GM12878 (cell line): Measurements from ENCODE around the gene C18orf63. TPM values are rescaled to one million over a fixed set of nuclear protein-coding genes. Genes with fewer than 3 reads are reported as not detected.

Experiments used
- BCLAF1 ChIP-seq: fragments of 450-650 bp; IDR thresholded peaks from 2 replicates; pipeline ENCODE4 v1.6.1; 2017; ENCODE audit warnings: antibody characterized with exemption, mild to moderate bottlenecking, moderate library complexity
- BMI1 ChIP-seq: fragments of 450-650 bp; IDR thresholded peaks from 2 replicates; pipeline ENCODE4 v1.6.1; 2016; ENCODE audit warnings: mild to moderate bottlenecking, moderate library complexity, borderline replicate concordance
- CBFB ChIP-seq: IDR thresholded peaks from 2 replicates; pipeline ENCODE4 v1.6.1; 2016; ENCODE audit warnings: antibody characterized with exemption, low read depth
- CBX5 ChIP-seq: sonication (generic); IDR thresholded peaks from 2 replicates; pipeline ENCODE4 v1.6.1; 2016; ENCODE audit warnings: low read depth, moderate library complexity, mild to moderate bottlenecking, inconsistent platforms
- CTCF ChIP-seq, 3 experiments: IDR thresholded peaks in 2 of 3; conservative IDR thresholded peaks in 1 of 3; 2 replicates each; pipeline ENCODE4 v1.5.1; 2011; ENCODE audit warnings: low read depth in 3 of 3, low read length in 3 of 3, mild to moderate bottlenecking in 3 of 3, control low read depth in 2 of 3, moderate library complexity in 2 of 3, inconsistent platforms in 1 of 3, mixed read lengths in 1 of 3; ENCODE audit not compliant: control insufficient read depth in 2 of 3, insufficient read depth in 1 of 3; ENCODE audit errors: extremely low read depth in 1 of 3
- ELK1 ChIP-seq: IDR thresholded peaks from 2 replicates; pipeline ENCODE4 v1.6.1; 2012; ENCODE audit warnings: low read depth, low read length, improper control_type of control experiment
- ESRRA ChIP-seq: IDR thresholded peaks from 2 replicates; pipeline ENCODE4 v1.6.1; 2012; ENCODE audit warnings: mild to moderate bottlenecking, low read length, improper control_type of control experiment
- STAT1 ChIP-seq: fragments of 450-650 bp; conservative IDR thresholded peaks from 2 replicates; pipeline ENCODE4 v1.6.1; 2014; ENCODE audit warnings: antibody characterized with exemption, mild to moderate bottlenecking
- YBX1 ChIP-seq: fragments of 450-650 bp; IDR thresholded peaks from 2 replicates; pipeline ENCODE4 v1.6.1; 2016; ENCODE audit warnings: antibody characterized with exemption
- ZBTB11 ChIP-seq: fragments of 450-650 bp; formaldehyde crosslinking; IDR thresholded peaks from 2 replicates; pipeline ENCODE4 v1.5.0; 2022; ENCODE audit warnings: mild to moderate bottlenecking, missing genetic modification characterization
- polyA plus RNA-seq, 11 experiments: library from polyadenylated mRNA; depleted of rRNA in 4 of 11; unstranded in 6 of 11; stranded (reverse) in 5 of 11; fragments of >200 nt; fragmentation: Nextera tagmentation in 4 of 11; fragmentation: Illumina TruSeq in 1 of 11; extraction: Ambion mirVana in 4 of 11; extraction: Trizol in 1 of 11; gene quantifications; 1 replicate in 1 of 11; 2 replicates in 10 of 11; pipeline versions ENCODE4 v1.2.1 to v1.2.3, GENCODE V29; 2011 to 2016; ENCODE audit warnings: inconsistent platforms in 2 of 11, missing spikeins in 2 of 11, low read depth in 1 of 11
- total RNA-seq, 4 experiments: library from RNA; depleted of rRNA in 3 of 4; stranded (reverse); fragments of >200 nt in 3 of 4; fragmentation: Illumina TruSeq in 1 of 4; extraction: Trizol in 1 of 4; gene quantifications; 2 replicates each; pipeline versions ENCODE4 v1.2.1 to v1.2.3, GENCODE V29; 2013 to 2021
- TF ChIP-seq, protein P1 (sequence below): fragments of 450-650 bp; IDR thresholded peaks from 2 replicates; pipeline ENCODE4 v1.6.1; 2018; ENCODE audit warnings: borderline replicate concordance, mild to moderate bottlenecking; ENCODE audit not compliant: partially characterized antibody
- TF ChIP-seq, protein P2 (sequence below): fragments of 450-650 bp; conservative IDR thresholded peaks from 2 replicates; pipeline ENCODE4 v1.6.1; 2017; ENCODE audit warnings: mild to moderate bottlenecking, moderate library complexity
- TF ChIP-seq, protein P3 (sequence below): IDR thresholded peaks from 2 replicates; pipeline ENCODE4 v1.6.1; 2011; ENCODE audit warnings: low read depth, low read length, improper control_type of control experiment, borderline replicate concordance

Gene C18orf63
- total and polyA plus RNA-seq, 10 of the 15 experiments (the other 5 are each of a cell fraction or from before 2014, with no cell fraction given) = not detected

- TF ChIP-seq, protein P1, sequence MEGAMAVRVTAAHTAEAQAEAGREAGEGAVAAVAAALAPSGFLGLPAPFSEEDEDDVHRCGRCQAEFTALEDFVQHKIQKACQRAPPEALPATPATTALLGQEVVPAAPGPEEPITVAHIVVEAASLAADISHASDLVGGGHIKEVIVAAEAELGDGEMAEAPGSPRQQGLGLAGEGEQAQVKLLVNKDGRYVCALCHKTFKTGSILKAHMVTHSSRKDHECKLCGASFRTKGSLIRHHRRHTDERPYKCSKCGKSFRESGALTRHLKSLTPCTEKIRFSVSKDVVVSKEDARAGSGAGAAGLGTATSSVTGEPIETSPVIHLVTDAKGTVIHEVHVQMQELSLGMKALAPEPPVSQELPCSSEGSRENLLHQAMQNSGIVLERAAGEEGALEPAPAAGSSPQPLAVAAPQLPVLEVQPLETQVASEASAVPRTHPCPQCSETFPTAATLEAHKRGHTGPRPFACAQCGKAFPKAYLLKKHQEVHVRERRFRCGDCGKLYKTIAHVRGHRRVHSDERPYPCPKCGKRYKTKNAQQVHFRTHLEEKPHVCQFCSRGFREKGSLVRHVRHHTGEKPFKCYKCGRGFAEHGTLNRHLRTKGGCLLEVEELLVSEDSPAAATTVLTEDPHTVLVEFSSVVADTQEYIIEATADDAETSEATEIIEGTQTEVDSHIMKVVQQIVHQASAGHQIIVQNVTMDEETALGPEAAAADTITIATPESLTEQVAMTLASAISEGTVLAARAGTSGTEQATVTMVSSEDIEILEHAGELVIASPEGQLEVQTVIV = no peak
- TF ChIP-seq, protein P2, sequence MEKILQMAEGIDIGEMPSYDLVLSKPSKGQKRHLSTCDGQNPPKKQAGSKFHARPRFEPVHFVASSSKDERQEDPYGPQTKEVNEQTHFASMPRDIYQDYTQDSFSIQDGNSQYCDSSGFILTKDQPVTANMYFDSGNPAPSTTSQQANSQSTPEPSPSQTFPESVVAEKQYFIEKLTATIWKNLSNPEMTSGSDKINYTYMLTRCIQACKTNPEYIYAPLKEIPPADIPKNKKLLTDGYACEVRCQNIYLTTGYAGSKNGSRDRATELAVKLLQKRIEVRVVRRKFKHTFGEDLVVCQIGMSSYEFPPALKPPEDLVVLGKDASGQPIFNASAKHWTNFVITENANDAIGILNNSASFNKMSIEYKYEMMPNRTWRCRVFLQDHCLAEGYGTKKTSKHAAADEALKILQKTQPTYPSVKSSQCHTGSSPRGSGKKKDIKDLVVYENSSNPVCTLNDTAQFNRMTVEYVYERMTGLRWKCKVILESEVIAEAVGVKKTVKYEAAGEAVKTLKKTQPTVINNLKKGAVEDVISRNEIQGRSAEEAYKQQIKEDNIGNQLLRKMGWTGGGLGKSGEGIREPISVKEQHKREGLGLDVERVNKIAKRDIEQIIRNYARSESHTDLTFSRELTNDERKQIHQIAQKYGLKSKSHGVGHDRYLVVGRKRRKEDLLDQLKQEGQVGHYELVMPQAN = no peak
- TF ChIP-seq YBX1 (no peak), CBFB (no peak), BCLAF1 (no peak), BMI1 (no peak), ELK1 (no peak), ESRRA (no peak), CTCF (IDR thresholded peaks at IDR 0.05 in 2 of 3, conservative IDR thresholded peaks at IDR 0.05 in 1 of 3; ENCODE audit: control insufficient read depth in 2 of 3, extremely low read depth in 1 of 3, insufficient read depth in 1 of 3, low read depth in 3 of 3, low read length in 3 of 3) (peak; percentile 67 to 72 (median 71); a peak in 5 of 6 replicates), ZBTB11 (CRISPR knock-in tag) (no peak), CBX5 (no peak), STAT1 (no peak)
- TF ChIP-seq, protein P3, sequence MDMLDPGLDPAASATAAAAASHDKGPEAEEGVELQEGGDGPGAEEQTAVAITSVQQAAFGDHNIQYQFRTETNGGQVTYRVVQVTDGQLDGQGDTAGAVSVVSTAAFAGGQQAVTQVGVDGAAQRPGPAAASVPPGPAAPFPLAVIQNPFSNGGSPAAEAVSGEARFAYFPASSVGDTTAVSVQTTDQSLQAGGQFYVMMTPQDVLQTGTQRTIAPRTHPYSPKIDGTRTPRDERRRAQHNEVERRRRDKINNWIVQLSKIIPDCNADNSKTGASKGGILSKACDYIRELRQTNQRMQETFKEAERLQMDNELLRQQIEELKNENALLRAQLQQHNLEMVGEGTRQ = no peak
These were observed 37.6 kb downstream of the C18orf63 start (continued) for GRCh38 chr18:74353169-74353775.
